H9 (cell line): ENCODE data around the gene DEFB123. TPM values are rescaled to one million over a fixed set of nuclear protein-coding genes. Genes with fewer than 3 reads are reported as not detected.
"Not testable (repeated sequence)": the region's sequence is repeated elsewhere in the genome, so short reads cannot be mapped to it uniquely, and the experiment has no call there.

Source experiments
- DNase-seq: peaks from one replicate; pipeline ENCODE4 v3.0.0-alpha.2; 2017
- H2AFZ ChIP-seq: one replicate; pipeline ENCODE4 v1.6.1; 2013; ENCODE audit warnings: mild to moderate bottlenecking, low read length, control low read depth, moderate library complexity
- H2AK5ac ChIP-seq: 2 replicates; pipeline ENCODE4 v1.6.1; 2013; ENCODE audit warnings: low read length, control low read depth, mixed read lengths; ENCODE audit not compliant: insufficient read length
- H2BK120ac ChIP-seq: one replicate; pipeline ENCODE4 v1.6.1; 2013; ENCODE audit warnings: low read depth, mild to moderate bottlenecking, low read length, control low read depth, inconsistent platforms; ENCODE audit not compliant: poor library complexity, severe bottlenecking
- H2BK12ac ChIP-seq: 2 replicates; pipeline ENCODE4 v1.6.1; 2013; ENCODE audit warnings: low read length, control low read depth, mixed read lengths, low read depth; ENCODE audit not compliant: insufficient read length
- H2BK15ac ChIP-seq: 2 replicates; pipeline ENCODE4 v1.6.1; 2013; ENCODE audit warnings: low read depth, low read length, control low read depth
- H2BK20ac ChIP-seq: one replicate; pipeline ENCODE4 v1.6.1; 2013; ENCODE audit warnings: low read depth, mild to moderate bottlenecking, low read length, control low read depth, inconsistent platforms; ENCODE audit not compliant: poor library complexity, severe bottlenecking
- H2BK5ac ChIP-seq: 2 replicates; pipeline ENCODE4 v1.6.1; 2013; ENCODE audit warnings: low read length, control low read depth, mixed read lengths; ENCODE audit not compliant: insufficient read length
- H3K14ac ChIP-seq: 2 replicates; pipeline ENCODE4 v1.6.1; 2013; ENCODE audit warnings: low read length, control low read depth; ENCODE audit not compliant: insufficient read depth
- H3K18ac ChIP-seq: 2 replicates; pipeline ENCODE4 v1.6.1; 2013; ENCODE audit warnings: low read depth, mild to moderate bottlenecking, mixed read lengths, low read length, control low read depth; ENCODE audit not compliant: insufficient read length
- H3K23ac ChIP-seq: 2 replicates; pipeline ENCODE4 v1.6.1; 2013; ENCODE audit warnings: low read length, control low read depth, mixed read lengths, low read depth; ENCODE audit not compliant: insufficient read length
- H3K23me2 ChIP-seq: 2 replicates; pipeline ENCODE4 v1.6.1; 2013; ENCODE audit warnings: low read depth, mild to moderate bottlenecking, mixed read lengths, low read length, control low read depth; ENCODE audit not compliant: insufficient read length, poor library complexity, severe bottlenecking
- H3K27ac ChIP-seq: 2 replicates; pipeline ENCODE4 v1.5.1; 2013; ENCODE audit warnings: low read length, control low read depth, mixed read lengths, low read depth; ENCODE audit not compliant: insufficient read length
- H3K27me3 ChIP-seq: 2 replicates; pipeline ENCODE4 v1.6.1; 2013; ENCODE audit warnings: low read length, control low read depth, inconsistent platforms; ENCODE audit not compliant: insufficient read depth
- H3K4ac ChIP-seq: 2 replicates; pipeline ENCODE4 v1.6.1; 2013; ENCODE audit warnings: low read depth, mild to moderate bottlenecking, control low read depth, inconsistent platforms, low read length, moderate library complexity
- H3K4me1 ChIP-seq: 2 replicates; pipeline ENCODE4 v1.6.1; 2013; ENCODE audit warnings: low read length, control low read depth, inconsistent platforms; ENCODE audit not compliant: insufficient read depth
- H3K4me2 ChIP-seq: 2 replicates; pipeline ENCODE4 v1.6.1; 2013; ENCODE audit warnings: low read length, control low read depth, mixed read lengths; ENCODE audit not compliant: insufficient read length, insufficient read depth
- H3K56ac ChIP-seq: 2 replicates; pipeline ENCODE4 v1.6.1; 2013; ENCODE audit warnings: low read depth, mild to moderate bottlenecking, mixed read lengths, low read length, control low read depth; ENCODE audit not compliant: insufficient read length
- H3K79me1 ChIP-seq: 2 replicates; pipeline ENCODE4 v1.6.1; 2013; ENCODE audit warnings: low read depth, mild to moderate bottlenecking, moderate library complexity, low read length, control low read depth, inconsistent platforms; ENCODE audit not compliant: insufficient read depth, poor library complexity, severe bottlenecking
- H3K79me2 ChIP-seq: 2 replicates; pipeline ENCODE4 v1.6.1; 2013; ENCODE audit warnings: low read length, control low read depth, inconsistent platforms; ENCODE audit not compliant: insufficient read depth
- H3K9ac ChIP-seq: 2 replicates; pipeline ENCODE4 v1.6.1; 2013; ENCODE audit warnings: low read length, control low read depth, mixed read lengths; ENCODE audit not compliant: insufficient read length; ENCODE audit errors: extremely low read depth
- H3K9me3 ChIP-seq: one replicate; pipeline ENCODE4 v1.6.1; 2013; ENCODE audit warnings: low read depth, low read length, inconsistent platforms; ENCODE audit not compliant: control insufficient read depth
- H3T11ph ChIP-seq: one replicate; pipeline ENCODE4 v1.6.1; 2013; ENCODE audit warnings: mild to moderate bottlenecking, low read length, control low read depth, inconsistent platforms
- H4K20me1 ChIP-seq: one replicate; pipeline ENCODE4 v1.6.1; 2013; ENCODE audit not compliant: control insufficient read depth, insufficient read length, insufficient read depth
- H4K5ac ChIP-seq: 2 replicates; pipeline ENCODE4 v1.6.1; 2013; ENCODE audit warnings: low read depth, mild to moderate bottlenecking, mixed read lengths, low read length, control low read depth; ENCODE audit not compliant: insufficient read length
- H4K8ac ChIP-seq: replicated peaks from 2 replicates; pipeline ENCODE4 v1.6.1; 2013; ENCODE audit warnings: low read length, control low read depth, mixed read lengths, low read depth; ENCODE audit not compliant: insufficient read length
- H4K91ac ChIP-seq: 2 replicates; pipeline ENCODE4 v1.6.1; 2013; ENCODE audit warnings: low read depth, mild to moderate bottlenecking, moderate library complexity, mixed read lengths, low read length, control low read depth; ENCODE audit not compliant: insufficient read length
- H3K27ac Mint-ChIP-seq, 3 experiments: 2 replicates in 2 of 3; 3 replicates in 1 of 3; pipeline ENCODE4 v1.8.0; 2020 to 2021; ENCODE audit warnings: mixed read lengths in 3 of 3, mild to moderate bottlenecking in 1 of 3, moderate library complexity in 1 of 3
- H3K27me3 Mint-ChIP-seq: 2 replicates; pipeline ENCODE4 v1.8.0; 2021; ENCODE audit warnings: low read depth, mild to moderate bottlenecking, moderate library complexity, mixed read lengths
- H3K36me3 Mint-ChIP-seq, 3 experiments: 2 replicates in 2 of 3; 3 replicates in 1 of 3; pipeline ENCODE4 v1.8.0; 2020 to 2021; ENCODE audit warnings: low read depth in 3 of 3, mixed read lengths in 3 of 3; ENCODE audit not compliant: insufficient read depth in 1 of 3
- H3K4me1 Mint-ChIP-seq, 2 experiments: 2 replicates each; pipeline ENCODE4 v1.8.0; 2020; ENCODE audit warnings: mixed read lengths in 2 of 2
- H3K4me3 Mint-ChIP-seq, 2 experiments: 2 replicates in 1 of 2; 3 replicates in 1 of 2; pipeline ENCODE4 v1.8.0; 2020 to 2021; ENCODE audit warnings: mild to moderate bottlenecking in 2 of 2, mixed read lengths in 2 of 2, moderate library complexity in 1 of 2
- H3K9me3 Mint-ChIP-seq, 2 experiments: 2 replicates in 1 of 2; 3 replicates in 1 of 2; pipeline ENCODE4 v1.8.0; 2020; ENCODE audit warnings: mild to moderate bottlenecking in 2 of 2, mixed read lengths in 2 of 2, moderate library complexity in 1 of 2
- WGBS: extraction: QIAGEN DNeasy Blood & Tissue Kit; methylation state at CpG from one replicate; pipeline ENCODE4 v1.1.7; 2013; ENCODE audit warnings: missing lambda C conversion rate, low lambda C conversion rate, mixed read lengths; ENCODE audit not compliant: insufficient read length; ENCODE audit errors: extremely low coverage; 5-methylcytosine and 5-hydroxymethylcytosine counted together
- total RNA-seq: library from RNA; stranded (reverse); gene quantifications from 2 replicates; pipeline ENCODE4 v1.2.1, GENCODE V29; 2021
- TF ChIP-seq, protein P1 (sequence below): fragments of 200-600 bp; sonication (generic); conservative IDR thresholded peaks from 3 replicates; pipeline ENCODE4 v1.8.0; 2021; ENCODE audit warnings: antibody characterized with exemption, mild to moderate bottlenecking

DEFB123 gene
- total RNA-seq, 1 experiment from 2014 or later, result not detected

DNA sequence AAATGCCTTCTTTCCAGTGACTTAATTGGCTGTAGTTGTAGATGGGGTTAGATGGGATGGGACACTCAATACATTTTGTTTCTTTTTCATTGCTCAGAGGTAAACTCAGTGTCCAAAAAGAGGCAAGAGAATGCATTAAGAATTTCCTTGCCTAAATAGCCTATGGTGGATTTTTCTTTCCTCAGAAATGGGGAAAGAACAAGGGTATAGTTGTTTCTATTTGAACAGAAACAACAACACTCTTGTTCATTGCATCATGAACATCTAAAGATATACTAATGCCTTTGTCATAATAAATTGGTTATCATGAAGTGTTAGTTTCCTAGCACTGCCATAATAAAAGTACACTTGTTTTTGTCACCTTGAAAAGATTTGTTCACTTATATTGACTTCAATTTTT, 14.6 kb upstream of the DEFB123 start:
- H4K91ac ChIP-seq, result no peak overlapping the region
- no peak overlapping the region for H2BK12ac ChIP-seq
- H3K56ac ChIP-seq, result no peak overlapping the region
- H3K9ac ChIP-seq, result no peak overlapping the region
- no peaks in the 10 kb centered on the region for H4K20me1 ChIP-seq
- Mint-ChIP-seq H3K27ac (no peak overlapping the region), H3K36me3 (peaks cover 0 to 28% (median 5%) of the 10 kb centered on the region in 3 experiments; a peak in 5 of 7 replicates), H3K27me3 (peaks cover 2% of the 10 kb centered on the region), H3K4me3 (no peak overlapping the region), H3K9me3 (peaks cover 61 to 69% of the 10 kb centered on the region in 2 experiments), H3K4me1 (no peaks in the 10 kb centered on the region)
- H3K4me1 ChIP-seq, result no peaks in the 10 kb centered on the region
- no peak overlapping the region for H3K4ac ChIP-seq
- H2AFZ ChIP-seq, result no peak overlapping the region
- no peak overlapping the region for H3K27ac ChIP-seq
- H3K18ac ChIP-seq, result no peak overlapping the region
- no peak overlapping the region for H3K23ac ChIP-seq
- H3K4me2 ChIP-seq, result no peak overlapping the region
- H4K8ac ChIP-seq, result no peak overlapping the region
- H3K79me1 ChIP-seq, result no peaks in the 10 kb centered on the region
- no peak for DNase-seq
- no peak overlapping the region for H3T11ph ChIP-seq
- TF ChIP-seq, protein P1, sequence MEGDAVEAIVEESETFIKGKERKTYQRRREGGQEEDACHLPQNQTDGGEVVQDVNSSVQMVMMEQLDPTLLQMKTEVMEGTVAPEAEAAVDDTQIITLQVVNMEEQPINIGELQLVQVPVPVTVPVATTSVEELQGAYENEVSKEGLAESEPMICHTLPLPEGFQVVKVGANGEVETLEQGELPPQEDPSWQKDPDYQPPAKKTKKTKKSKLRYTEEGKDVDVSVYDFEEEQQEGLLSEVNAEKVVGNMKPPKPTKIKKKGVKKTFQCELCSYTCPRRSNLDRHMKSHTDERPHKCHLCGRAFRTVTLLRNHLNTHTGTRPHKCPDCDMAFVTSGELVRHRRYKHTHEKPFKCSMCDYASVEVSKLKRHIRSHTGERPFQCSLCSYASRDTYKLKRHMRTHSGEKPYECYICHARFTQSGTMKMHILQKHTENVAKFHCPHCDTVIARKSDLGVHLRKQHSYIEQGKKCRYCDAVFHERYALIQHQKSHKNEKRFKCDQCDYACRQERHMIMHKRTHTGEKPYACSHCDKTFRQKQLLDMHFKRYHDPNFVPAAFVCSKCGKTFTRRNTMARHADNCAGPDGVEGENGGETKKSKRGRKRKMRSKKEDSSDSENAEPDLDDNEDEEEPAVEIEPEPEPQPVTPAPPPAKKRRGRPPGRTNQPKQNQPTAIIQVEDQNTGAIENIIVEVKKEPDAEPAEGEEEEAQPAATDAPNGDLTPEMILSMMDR, result no peak
- no peak overlapping the region for H2BK20ac ChIP-seq
- H2AK5ac ChIP-seq, result no peak overlapping the region
- no peak overlapping the region for H2BK5ac ChIP-seq
- no peaks in the 10 kb centered on the region for H3K79me2 ChIP-seq
- H2BK120ac ChIP-seq, result no peak overlapping the region
- no peak overlapping the region for H4K5ac ChIP-seq
- H3K14ac ChIP-seq, result no peak overlapping the region
- H3K9me3 ChIP-seq, result peaks cover 46% of the 10 kb centered on the region
- H2BK15ac ChIP-seq, result no peak overlapping the region
- H3K23me2 ChIP-seq, result no peaks in the 10 kb centered on the region
- H3K27me3 ChIP-seq, result no peaks in the 10 kb centered on the region

DNA sequence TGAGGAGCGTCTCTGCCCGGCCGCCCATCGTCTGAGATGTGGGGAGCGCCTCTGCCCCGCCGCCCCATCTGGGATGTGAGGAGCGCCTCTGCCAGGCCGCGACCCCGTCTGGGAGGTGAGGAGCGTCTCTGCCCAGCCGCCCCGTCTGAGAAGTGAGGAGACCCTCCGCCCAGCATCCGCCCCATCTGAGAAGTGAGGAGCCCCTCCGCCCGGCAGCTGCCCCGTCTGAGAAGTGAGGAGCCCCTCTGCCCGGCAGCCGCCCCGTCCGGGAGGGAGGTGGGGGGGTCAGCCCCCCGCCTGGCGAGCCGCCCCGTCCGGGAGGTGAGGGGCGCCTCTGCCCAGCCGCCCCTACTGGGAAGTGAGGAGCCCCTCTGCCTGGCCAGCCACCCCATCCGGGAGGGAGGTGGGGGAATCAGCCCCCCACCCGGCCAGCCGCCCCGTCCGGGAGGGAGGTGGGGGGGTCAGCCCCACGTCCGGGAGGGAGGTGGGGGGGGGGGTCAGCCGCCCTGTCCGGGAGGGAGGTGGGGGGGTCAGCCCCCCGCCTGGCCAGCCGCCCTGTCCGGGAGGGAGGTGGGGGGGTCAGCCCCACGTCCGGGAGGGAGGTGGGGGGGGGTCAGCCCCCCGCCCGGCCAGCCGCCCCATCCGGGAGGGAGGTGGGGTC, 13.4 kb upstream of the DEFB123 start:
- not testable (repeated sequence) for DNase-seq, H2AK5ac ChIP-seq, H2AFZ ChIP-seq, H2BK120ac ChIP-seq, H3K4me3 Mint-ChIP-seq, H4K8ac ChIP-seq, H2BK12ac ChIP-seq, H4K5ac ChIP-seq, H3K27ac Mint-ChIP-seq, H2BK15ac ChIP-seq, H3K23ac ChIP-seq, H3K56ac ChIP-seq, H3K4me1 ChIP-seq, H2BK20ac ChIP-seq, H3K27me3 Mint-ChIP-seq, H3T11ph ChIP-seq, H2BK5ac ChIP-seq, H4K91ac ChIP-seq, H3K79me1 ChIP-seq, H3K18ac ChIP-seq, H3K27me3 ChIP-seq, H4K20me1 ChIP-seq, H3K4me1 Mint-ChIP-seq, H3K4me2 ChIP-seq, H3K14ac ChIP-seq, H3K79me2 ChIP-seq, H3K23me2 ChIP-seq, H3K9ac ChIP-seq, H3K27ac ChIP-seq, H3K4ac ChIP-seq
- WGBS, result no CpG with 5 or more reads among the region's 48 CpGs
- H3K9me3 Mint-ChIP-seq, result peaks cover 58 to 65% of the 10 kb centered on the region in 2 experiments
- H3K9me3 ChIP-seq, result peaks cover 34% of the 10 kb centered on the region
- H3K36me3 Mint-ChIP-seq, result peaks cover 0 to 24% (median 5%) of the 10 kb centered on the region in 3 experiments; a peak in 5 of 7 replicates
